Stimulated activated CD8-positive, alpha-beta memory T cell treated with anti-CD3 and anti-CD28 coated beads, Interleukin-7, amount 100 ng/mL, for 24 hours (primary cell): ENCODE measurements around the gene DDX25.
"Not testable (repeated sequence)": the region's sequence is repeated elsewhere in the genome, so short reads cannot be mapped to it uniquely, and the experiment has no call there.

Source experiments
- DNase-seq: peaks from one replicate; pipeline ENCODE4 v3.0.0-alpha.2; 2020; ENCODE audit warnings: low read depth

DDX25 gene

GRCh38 chr11:125903711-125904659, at the start of gene DDX25:
TSS of gene DDX25 (plus strand) at chr11:125904508. CDS start at chr11:125904518, 10 bp downstream.
- no peak for DNase-seq

GRCh38 chr11:125857670-125858069, 46.6 kb upstream of the DDX25 start:
- not testable (repeated sequence) for DNase-seq

- not testable (repeated sequence) for DNase-seq
Observed at GRCh38 chr11:125862786-125863185, 41.5 kb upstream of the DDX25 start.

- not testable (repeated sequence) for DNase-seq
Observed at GRCh38 chr11:125865354-125865753, 39.0 kb upstream of the DDX25 start.

GRCh38 chr11:125869521-125869920, 34.8 kb upstream of the DDX25 start:
- DNase-seq = no peak

- DNase-seq = no peak
Observed at GRCh38 chr11:125871391-125872137, 32.7 kb upstream of the DDX25 start.

- no peak for DNase-seq
Observed at GRCh38 chr11:125872138-125872491, 32.2 kb upstream of the DDX25 start.

GRCh38 chr11:125873881-125874555, 30.3 kb upstream of the DDX25 start:
- no peak for DNase-seq

GRCh38 chr11:125874556-125875124, 29.7 kb upstream of the DDX25 start:
- DNase-seq = no peak

GRCh38 chr11:125881291-125881690, 23.0 kb upstream of the DDX25 start:
- no peak for DNase-seq

- DNase-seq = no peak
Observed at GRCh38 chr11:125883375-125883774, 20.9 kb upstream of the DDX25 start.

- no peak for DNase-seq
Observed at GRCh38 chr11:125886997-125887372, 17.3 kb upstream of the DDX25 start.

GRCh38 chr11:125887373-125888324, 16.7 kb upstream of the DDX25 start, which contains the start of gene HYLS1:
TSS of gene HYLS1 (plus strand) at chr11:125887668. CDS start at chr11:125899369, 11,701 bp downstream.
- DNase-seq = peak; percentile 94

GRCh38 chr11:125890447-125891100, 13.7 kb upstream of the DDX25 start:
- no peak for DNase-seq

- DNase-seq = no peak
Observed at GRCh38 chr11:125892071-125892470, 12.2 kb upstream of the DDX25 start.

- DNase-seq = no peak
Observed at GRCh38 chr11:125892994-125893393, 11.3 kb upstream of the DDX25 start.

GRCh38 chr11:125901872-125902271, 2.4 kb upstream of the DDX25 start:
- DNase-seq = no peak

GRCh38 chr11:125902277-125902926, 1.9 kb upstream of the DDX25 start:
- no peak for DNase-seq

GRCh38 chr11:125902927-125903710, 1.2 kb upstream of the DDX25 start, which contains the start of gene PUS3:
TSS of gene PUS3 (minus strand) at chr11:125903206. CDS start at chr11:125896284, 6,922 bp downstream.
- peak; percentile 78 for DNase-seq
